ENCODE data around the gene GH1. TPM values are rescaled to one million over a fixed set of nuclear protein-coding genes. Genes with fewer than 3 reads are reported as not detected.

The GH1 gene
- total and polyA plus RNA-seq, 7 donors = 0.25 TPM; not detected in 6

- no peaks in the 10 kb centered on the region for H3K36me3 ChIP-seq
- H3K9me3 ChIP-seq = no peaks in the 10 kb centered on the region
- H3K27me3 ChIP-seq = no peaks in the 10 kb centered on the region
- H3K4me3 ChIP-seq = no peak overlapping the region
- 63 to 79% methylated on average over 18 of the region's 18 CpGs for WGBS, 2 donors
- no peak for DNase-seq
- intact Hi-C loops (cut with DNase I) = no loop called here
- no peaks in the 10 kb centered on the region for H3K4me1 ChIP-seq
- TF ChIP-seq EP300 (IDR thresholded peaks at IDR 0.05) (no peak), CTCF (IDR thresholded peaks at IDR 0.05) (no peak), POLR2A (IDR thresholded peaks at IDR 0.05) (no peak), POLR2AphosphoS5 (IDR thresholded peaks at IDR 0.05) (no peak)
- H3K27ac ChIP-seq = no peak overlapping the region
These were observed 31.1 kb upstream of the GH1 start for GRCh38 chr17:63949576-63950250.

- WGBS, 2 donors = 91 to 93% methylated on average over 9 of the region's 9 CpGs
- TF ChIP-seq EP300 (IDR thresholded peaks at IDR 0.05) = no peak
- no peak for TF ChIP-seq CTCF (IDR thresholded peaks at IDR 0.05)
- TF ChIP-seq POLR2A (IDR thresholded peaks at IDR 0.05) = no peak
- no peak for TF ChIP-seq POLR2AphosphoS5 (IDR thresholded peaks at IDR 0.05)
- no peak overlapping the region for H3K4me3 ChIP-seq
These were observed 29.9 kb upstream of the GH1 start for GRCh38 chr17:63948521-63948920.

GRCh38 chr17:63947711-63948330 lies 29.2 kb upstream of the GH1 start:
- Histone ChIP-seq H3K4me1 (no peaks in the 10 kb centered on the region), H3K27me3 (no peaks in the 10 kb centered on the region), H3K4me3 (no peak overlapping the region), H3K9me3 (no peaks in the 10 kb centered on the region), H3K27ac (no peak overlapping the region), H3K36me3 (no peaks in the 10 kb centered on the region)
- intact Hi-C loops (cut with DNase I) = no loop called here
- TF ChIP-seq POLR2A (IDR thresholded peaks at IDR 0.05) (no peak), CTCF (IDR thresholded peaks at IDR 0.05) (no peak), POLR2AphosphoS5 (IDR thresholded peaks at IDR 0.05) (no peak)
- DNase-seq = no peak
- WGBS, 2 donors = 82 to 83% methylated on average over 18 of the region's 18 CpGs

More at GRCh38 chr17:63948521-63948920, 29.9 kb upstream of the GH1 start:
- intact Hi-C loops (cut with DNase I) = no loop called here
- Histone ChIP-seq H3K4me1 (no peaks in the 10 kb centered on the region), H3K27me3 (no peaks in the 10 kb centered on the region), H3K36me3 (no peaks in the 10 kb centered on the region), H3K9me3 (no peaks in the 10 kb centered on the region), H3K27ac (no peak overlapping the region)
- DNase-seq = no peak

GRCh38 chr17:63946440-63947363 lies 28.1 kb upstream of the GH1 start:
- no peak for DNase-seq
- H3K27ac ChIP-seq = no peak overlapping the region
- H3K36me3 ChIP-seq = no peaks in the 10 kb centered on the region
- intact Hi-C loops (cut with DNase I) = no loop called here
- TF ChIP-seq POLR2A (IDR thresholded peaks at IDR 0.05) (no peak), EP300 (IDR thresholded peaks at IDR 0.05) (no peak), CTCF (IDR thresholded peaks at IDR 0.05) (peak in 3 of 4 experiments; percentile 46 to 81 (median 57))
- no peaks in the 10 kb centered on the region for H3K27me3 ChIP-seq
- no peaks in the 10 kb centered on the region for H3K9me3 ChIP-seq
- no peak overlapping the region for H3K4me3 ChIP-seq
- no peaks in the 10 kb centered on the region for H3K4me1 ChIP-seq
- WGBS, 2 donors = 17 to 30% methylated on average over 20 of the region's 20 CpGs

Data from sigmoid colon (tissue), 7 donors.